HEK293T (cell line): ENCODE measurements around the gene LIN7A.

Source experiments
- ARNT ChIP-seq: fragments of 450-650 bp; IDR thresholded peaks from 2 replicates; pipeline ENCODE4 v1.6.1; 2017; ENCODE audit warnings: mild to moderate bottlenecking
- BHLHE40 ChIP-seq: fragments of 450-650 bp; IDR thresholded peaks from 2 replicates; pipeline ENCODE4 v1.6.1; 2016; ENCODE audit warnings: mild to moderate bottlenecking, moderate library complexity, borderline replicate concordance
- CTBP1 ChIP-seq: fragments of 450-650 bp; IDR thresholded peaks from 2 replicates; pipeline ENCODE4 v1.6.1; 2016; ENCODE audit warnings: borderline replicate concordance
- ELF4 ChIP-seq: fragments of 450-650 bp; IDR thresholded peaks from 2 replicates; pipeline ENCODE4 v1.6.1; 2017; ENCODE audit warnings: antibody characterized with exemption
- FOXA1 ChIP-seq: fragments of 450-650 bp; IDR thresholded peaks from 2 replicates; pipeline ENCODE4 v1.6.1; 2016; ENCODE audit warnings: mild to moderate bottlenecking
- HDGF ChIP-seq: fragments of 450-650 bp; IDR thresholded peaks from 2 replicates; pipeline ENCODE4 v1.6.1; 2017; ENCODE audit warnings: antibody characterized with exemption, borderline replicate concordance
- L3MBTL2 ChIP-seq: fragments of 450-650 bp; conservative IDR thresholded peaks from 2 replicates; pipeline ENCODE4 v1.6.1; 2016; ENCODE audit warnings: mild to moderate bottlenecking
- SP1 ChIP-seq: fragments of 450-650 bp; IDR thresholded peaks from 2 replicates; pipeline ENCODE4 v1.6.1; 2017
- SUZ12 ChIP-seq: fragments of 450-650 bp; IDR thresholded peaks from 2 replicates; pipeline ENCODE4 v1.6.1; 2016; ENCODE audit warnings: mild to moderate bottlenecking
- TARDBP ChIP-seq: fragments of 450-650 bp; IDR thresholded peaks from 2 replicates; pipeline ENCODE4 v1.6.1; 2016
- ZNF384 ChIP-seq: fragments of 450-650 bp; IDR thresholded peaks from 2 replicates; pipeline ENCODE4 v1.6.1; 2016

- no peak for TF ChIP-seq SUZ12
- TF ChIP-seq L3MBTL2: no peak
- TF ChIP-seq CTBP1: no peak
- no peak for TF ChIP-seq TARDBP
- no peak for TF ChIP-seq ARNT
- TF ChIP-seq ZNF384: no peak
- no peak for TF ChIP-seq SP1
- no peak for TF ChIP-seq HDGF
- no peak for TF ChIP-seq BHLHE40
- no peak for TF ChIP-seq ELF4
- TF ChIP-seq FOXA1: no peak
Measured at GRCh38 chr12:80813820-80814219, 123.9 kb downstream of the LIN7A start.
